PC-3 (cell line): ENCODE results near the gene SATL1. TPM values are rescaled to one million over a fixed set of nuclear protein-coding genes. Genes with fewer than 3 reads are reported as not detected.

Experiments used
- ATAC-seq: fragments of 200-7000 bp; cut with Tn5 transposase; 2 replicates; pipeline ENCODE4 v1.9.1; 2020; ENCODE audit warnings: mild to moderate bottlenecking, moderate library complexity
- BruUV-seq: library from RNA; stranded (reverse); fragments of 400-500 nt; replicated peaks from 2 replicates; lab custom pipeline; 2021; lab: Mats Ljungman, UMichigan
- CTCF ChIA-PET: fragments of 300-600 bp; sonication (Branson Sonifier 250); formaldehyde crosslinking; loops from one replicate; lab custom pipeline; 2022; ENCODE audit warnings: antibody characterized with exemption; lab: Charles Lee
- POLR2A ChIA-PET: fragments of 300-600 bp; sonication (Branson Sonifier 250); formaldehyde crosslinking; loops from one replicate; lab custom pipeline; 2022; ENCODE audit warnings: antibody characterized with exemption; ENCODE audit not compliant: unreplicated experiment; lab: Charles Lee
- DNase-seq: peaks from one replicate; pipeline ENCODE4 v3.0.0-alpha.2; 2015
- H2AFZ ChIP-seq: fragments of 300-600 bp; sonication (generic); 2 replicates; pipeline ENCODE4 v1.6.0; 2016; ENCODE audit warnings: antibody characterized with exemption, low read length
- H3F3A ChIP-seq: fragments of 300-600 bp; sonication (generic); one replicate; pipeline ENCODE4 v1.6.0; 2017; ENCODE audit warnings: antibody characterized with exemption, low read length, control low read depth, mild to moderate bottlenecking; ENCODE audit not compliant: unreplicated experiment
- H3K27ac ChIP-seq: fragments of 300-600 bp; sonication (generic); 2 replicates; pipeline ENCODE4 v1.5.1; 2016; ENCODE audit warnings: mild to moderate bottlenecking, low read length
- H3K27me3 ChIP-seq: fragments of 300-600 bp; sonication (generic); 2 replicates; pipeline ENCODE4 v1.6.1; 2016; ENCODE audit warnings: low read length, mixed read lengths
- H3K36me3 ChIP-seq: fragments of 300-600 bp; sonication (generic); 2 replicates; pipeline ENCODE4 v1.6.1; 2016; ENCODE audit warnings: low read depth, mixed run types, low read length, mixed read lengths
- H3K4me1 ChIP-seq: fragments of 300-600 bp; sonication (generic); 2 replicates; pipeline ENCODE4 v1.5.1; 2016; ENCODE audit warnings: low read length; ENCODE audit not compliant: insufficient read depth
- H3K4me2 ChIP-seq: fragments of 300-600 bp; sonication (generic); 2 replicates; pipeline ENCODE4 v1.6.0; 2016; ENCODE audit warnings: low read length
- H3K4me3 ChIP-seq: fragments of 300-600 bp; sonication (generic); 2 replicates; pipeline ENCODE4 v1.5.1; 2016; ENCODE audit warnings: mild to moderate bottlenecking, low read length, mixed read lengths
- H3K79me2 ChIP-seq: fragments of 300-600 bp; sonication (generic); 2 replicates; pipeline ENCODE4 v1.6.1; 2017; ENCODE audit warnings: low read length, mixed read lengths
- H3K9ac ChIP-seq: fragments of 300-600 bp; sonication (generic); 2 replicates; pipeline ENCODE4 v1.6.0; 2016; ENCODE audit warnings: mild to moderate bottlenecking, low read length
- H3K9me2 ChIP-seq: fragments of 300-600 bp; sonication (generic); replicated peaks from 2 replicates; pipeline ENCODE4 v1.6.1; 2016; ENCODE audit warnings: mixed run types, low read length, mixed read lengths
- H3K9me3 ChIP-seq: fragments of 300-600 bp; sonication (generic); 2 replicates; pipeline ENCODE4 v1.6.1; 2016; ENCODE audit warnings: low read length, mixed read lengths
- H4K20me1 ChIP-seq: fragments of 300-600 bp; sonication (generic); 2 replicates; pipeline ENCODE4 v1.6.1; 2016; ENCODE audit warnings: low read length, mixed read lengths
- CTCF ChIP-seq: fragments of 300-600 bp; sonication (generic); conservative IDR thresholded peaks from 2 replicates; pipeline ENCODE4 v1.5.1; 2017; ENCODE audit warnings: antibody characterized with exemption, low read depth, mild to moderate bottlenecking, low read length
- EZH2 ChIP-seq: fragments of 300-600 bp; sonication (generic); IDR thresholded peaks from one replicate; pipeline ENCODE4 v1.6.1; 2017; ENCODE audit warnings: antibody characterized with exemption, mild to moderate bottlenecking, low read length; ENCODE audit not compliant: unreplicated experiment
- EZH2phosphoT487 ChIP-seq: fragments of 300-600 bp; sonication (generic); IDR thresholded peaks from 2 replicates; pipeline ENCODE4 v1.6.1; 2018; ENCODE audit warnings: mild to moderate bottlenecking, antibody characterized with exemption, low read length, borderline replicate concordance
- intact Hi-C: fragments of 100-400 bp; cut with micrococcal nuclease; formaldehyde crosslinking; loops from 2 replicates; pipeline ENCODE4 v1.9.0; 2023
- total RNA-seq: library from RNA; depleted of rRNA; stranded (reverse); fragments of >200 nt; gene quantifications from 2 replicates; pipeline ENCODE4 v1.2.3, GENCODE V29; 2014

Gene SATL1
- total RNA-seq, 1 experiment from 2014 or later = not detected

DNA sequence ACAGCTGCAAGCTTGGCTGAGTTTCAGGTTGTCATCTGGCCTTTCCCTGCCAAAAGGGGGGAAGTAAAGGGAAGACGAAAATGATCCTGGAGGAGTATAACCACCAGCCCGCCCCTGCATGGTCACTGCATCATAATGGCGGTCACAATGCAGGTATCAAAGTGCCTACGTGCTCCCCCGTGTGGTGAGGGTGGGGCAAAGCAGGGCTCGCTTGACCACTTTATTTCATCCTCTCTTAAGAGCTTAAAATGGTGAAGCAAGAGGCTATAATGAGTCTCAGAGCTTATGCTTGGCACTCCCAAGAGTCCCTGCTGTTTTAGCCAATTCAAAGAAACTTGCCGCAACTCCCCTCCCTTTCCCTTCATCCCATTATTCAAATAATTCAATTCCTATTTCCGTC lies 134.3 kb downstream of the SATL1 start:
- H3K4me1 ChIP-seq = no peaks in the 10 kb centered on the region
- peak; percentile 31 for DNase-seq
- no peak overlapping the region for H2AFZ ChIP-seq
- peak; percentile 45 for ATAC-seq
- H3F3A ChIP-seq = no peaks in the 10 kb centered on the region
- POLR2A ChIA-PET = no interaction called here
- no peaks in the 10 kb centered on the region for H3K9me3 ChIP-seq
- H3K27ac ChIP-seq = no peak overlapping the region
- TF ChIP-seq EZH2 (no peak), CTCF (peak; percentile 63)
- no peaks in the 10 kb centered on the region for H3K27me3 ChIP-seq
- no peaks in the 10 kb centered on the region for H3K79me2 ChIP-seq
- H3K9me2 ChIP-seq = no peaks in the 10 kb centered on the region
- BruUV-seq = no TSS peak
- no peak overlapping the region for H3K4me3 ChIP-seq
- H4K20me1 ChIP-seq = no peaks in the 10 kb centered on the region
- CTCF ChIA-PET = no interaction called here
- no peak overlapping the region for H3K4me2 ChIP-seq
- no peak overlapping the region for H3K9ac ChIP-seq
- intact Hi-C loops = no loop called here
- no peaks in the 10 kb centered on the region for H3K36me3 ChIP-seq

- Histone ChIP-seq H2AFZ (no peak overlapping the region), H3K4me3 (no peak overlapping the region), H3K9me2 (no peaks in the 10 kb centered on the region), H3K79me2 (no peaks in the 10 kb centered on the region), H3K9ac (no peak overlapping the region), H3K4me1 (no peaks in the 10 kb centered on the region), H3K9me3 (no peaks in the 10 kb centered on the region), H3F3A (no peaks in the 10 kb centered on the region), H3K27ac (no peak overlapping the region), H3K4me2 (no peak overlapping the region), H3K36me3 (no peaks in the 10 kb centered on the region), H4K20me1 (no peaks in the 10 kb centered on the region), H3K27me3 (no peaks in the 10 kb centered on the region)
- BruUV-seq = no TSS peak
- DNase-seq = no peak
- CTCF ChIA-PET = no interaction called here
- TF ChIP-seq EZH2 = no peak
- POLR2A ChIA-PET = no interaction called here
- ATAC-seq = no peak
- intact Hi-C loops = no loop called here
These were observed 135.4 kb downstream of the SATL1 start for GRCh38 chrX:85108165-85108564.

DNA sequence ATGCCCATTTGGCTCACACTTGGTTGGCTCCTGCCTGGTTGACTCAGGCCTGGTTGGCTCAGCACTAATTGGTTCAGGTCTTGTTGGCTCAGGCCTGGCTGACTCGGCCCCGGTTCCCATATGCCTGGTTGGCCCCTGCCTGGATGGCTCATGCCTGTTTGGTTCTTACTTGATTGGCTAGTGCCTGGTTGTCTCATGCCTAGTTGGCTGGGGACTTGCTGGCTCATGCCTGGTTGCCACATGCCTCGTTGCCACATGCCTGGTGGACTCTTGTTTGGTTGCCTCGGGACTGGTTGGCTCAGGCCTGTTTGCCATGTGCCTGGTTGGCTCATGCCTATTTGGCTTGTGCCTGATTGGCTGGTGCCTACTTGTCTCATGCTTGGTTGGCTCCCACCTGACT lies 136.2 kb downstream of the SATL1 start:
- no peak overlapping the region for H3K9ac ChIP-seq
- no peak overlapping the region for H3K27ac ChIP-seq
- ChIA-PET POLR2A (no interaction called here), CTCF (no interaction called here)
- H4K20me1 ChIP-seq = no peaks in the 10 kb centered on the region
- no peaks in the 10 kb centered on the region for H3K27me3 ChIP-seq
- H3K4me2 ChIP-seq = no peak overlapping the region
- H3K9me2 ChIP-seq = no peaks in the 10 kb centered on the region
- no peak overlapping the region for H3K4me3 ChIP-seq
- H3K36me3 ChIP-seq = no peaks in the 10 kb centered on the region
- no peaks in the 10 kb centered on the region for H3F3A ChIP-seq
- intact Hi-C loops = no loop called here
- no peaks in the 10 kb centered on the region for H3K4me1 ChIP-seq
- DNase-seq (no peak), ATAC-seq (no peak)
- H3K9me3 ChIP-seq = no peaks in the 10 kb centered on the region
- no peak overlapping the region for H2AFZ ChIP-seq
- BruUV-seq = no TSS peak
- TF ChIP-seq EZH2phosphoT487 = no peak
- H3K79me2 ChIP-seq = no peaks in the 10 kb centered on the region

- Histone ChIP-seq H3K79me2 (no peaks in the 10 kb centered on the region), H2AFZ (no peak overlapping the region), H3K36me3 (0 out of 2 replicates have a peak, but pooled peaks cover 4% of the 10 kb centered on the region), H3K9me2 (no peaks in the 10 kb centered on the region), H4K20me1 (no peaks in the 10 kb centered on the region), H3K9me3 (no peaks in the 10 kb centered on the region), H3K4me2 (no peak overlapping the region), H3K4me1 (no peaks in the 10 kb centered on the region), H3K27me3 (no peaks in the 10 kb centered on the region), H3F3A (no peaks in the 10 kb centered on the region), H3K9ac (no peak overlapping the region), H3K27ac (no peak overlapping the region), H3K4me3 (no peak overlapping the region)
- DNase-seq = no peak
- no peak for ATAC-seq
- intact Hi-C loops = no loop called here
- BruUV-seq = no TSS peak
- ChIA-PET POLR2A (no interaction called here), CTCF (no interaction called here)
- TF ChIP-seq EZH2phosphoT487 = no peak
- TF ChIP-seq CTCF = no peak
- no peak for TF ChIP-seq EZH2
These were observed 154.2 kb downstream of the SATL1 start for GRCh38 chrX:85089321-85089840.
